GM18519 (cell line): ENCODE data around the gene PRSS53.

Experiments
- ATAC-seq: cut with Tn5 transposase; IDR thresholded peaks from one replicate; pipeline ENCODE4 v1.9.1; 2021; ENCODE audit warnings: mild to moderate bottlenecking, moderate library complexity; ENCODE audit not compliant: unreplicated experiment, low FRiP score

The PRSS53 gene

DNA sequence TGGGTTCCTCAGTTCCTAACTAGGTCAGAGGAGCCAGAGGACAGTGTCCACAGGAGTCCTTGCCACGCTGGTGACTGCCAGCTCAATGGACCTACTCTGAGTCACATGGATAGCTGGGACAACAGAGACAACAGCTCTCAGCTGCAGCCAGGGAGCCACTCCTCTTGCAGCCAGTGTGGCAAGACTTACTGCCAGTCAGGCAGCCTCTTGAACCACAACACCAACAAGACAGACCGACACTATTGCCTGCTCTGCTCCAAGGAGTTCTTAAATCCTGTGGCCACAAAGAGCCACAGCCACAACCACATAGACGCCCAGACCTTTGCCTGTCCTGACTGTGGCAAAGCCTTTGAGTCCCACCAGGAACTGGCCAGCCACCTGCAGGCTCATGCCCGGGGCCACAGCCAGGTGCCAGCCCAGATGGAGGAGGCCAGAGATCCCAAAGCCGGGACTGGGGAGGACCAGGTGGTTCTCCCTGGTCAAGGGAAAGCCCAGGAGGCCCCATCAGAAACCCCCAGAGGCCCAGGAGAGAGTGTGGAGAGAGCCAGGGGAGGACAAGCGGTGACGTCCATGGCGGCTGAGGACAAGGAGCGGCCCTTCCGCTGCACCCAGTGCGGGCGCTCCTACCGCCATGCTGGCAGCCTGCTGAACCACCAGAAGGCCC lies 7.9 kb downstream of the PRSS53 start:
- ATAC-seq = no peak

DNA sequence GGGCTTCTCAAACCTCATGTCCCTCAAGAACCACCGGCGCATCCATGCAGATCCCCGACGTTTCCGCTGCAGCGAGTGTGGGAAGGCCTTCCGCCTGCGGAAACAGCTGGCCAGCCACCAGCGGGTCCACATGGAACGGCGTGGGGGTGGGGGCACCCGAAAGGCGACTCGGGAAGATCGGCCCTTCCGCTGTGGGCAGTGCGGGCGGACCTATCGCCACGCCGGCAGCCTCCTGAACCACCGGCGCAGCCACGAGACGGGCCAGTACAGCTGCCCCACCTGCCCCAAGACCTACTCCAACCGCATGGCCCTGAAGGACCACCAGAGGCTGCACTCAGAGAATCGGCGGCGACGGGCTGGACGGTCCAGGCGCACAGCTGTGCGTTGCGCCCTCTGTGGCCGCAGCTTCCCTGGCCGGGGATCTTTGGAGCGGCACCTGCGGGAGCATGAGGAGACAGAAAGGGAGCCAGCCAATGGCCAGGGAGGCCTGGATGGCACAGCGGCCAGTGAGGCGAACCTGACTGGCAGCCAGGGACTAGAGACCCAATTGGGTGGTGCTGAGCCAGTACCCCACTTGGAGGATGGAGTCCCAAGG lies 8.6 kb downstream of the PRSS53 start:
- ATAC-seq = no peak

DNA sequence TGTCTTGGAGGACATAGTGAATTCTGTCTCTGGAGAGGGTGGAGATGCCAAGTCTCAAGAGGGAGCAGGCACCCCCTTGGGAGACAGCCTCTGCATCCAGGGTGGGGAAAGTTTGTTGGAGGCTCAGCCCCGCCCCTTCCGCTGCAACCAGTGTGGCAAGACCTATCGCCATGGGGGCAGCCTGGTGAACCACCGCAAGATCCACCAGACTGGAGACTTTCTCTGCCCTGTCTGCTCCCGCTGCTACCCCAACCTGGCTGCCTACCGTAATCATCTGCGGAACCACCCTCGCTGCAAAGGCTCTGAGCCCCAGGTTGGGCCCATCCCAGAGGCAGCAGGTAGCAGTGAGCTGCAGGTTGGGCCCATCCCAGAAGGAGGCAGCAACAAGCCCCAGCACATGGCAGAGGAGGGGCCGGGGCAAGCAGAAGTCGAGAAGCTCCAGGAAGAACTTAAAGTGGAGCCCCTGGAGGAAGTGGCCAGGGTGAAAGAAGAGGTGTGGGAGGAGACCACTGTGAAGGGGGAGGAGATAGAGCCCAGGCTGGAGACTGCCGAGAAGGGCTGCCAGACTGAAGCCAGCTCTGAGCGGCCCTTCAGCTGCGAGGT lies 9.3 kb downstream of the PRSS53 start:
- ATAC-seq = no peak

DNA sequence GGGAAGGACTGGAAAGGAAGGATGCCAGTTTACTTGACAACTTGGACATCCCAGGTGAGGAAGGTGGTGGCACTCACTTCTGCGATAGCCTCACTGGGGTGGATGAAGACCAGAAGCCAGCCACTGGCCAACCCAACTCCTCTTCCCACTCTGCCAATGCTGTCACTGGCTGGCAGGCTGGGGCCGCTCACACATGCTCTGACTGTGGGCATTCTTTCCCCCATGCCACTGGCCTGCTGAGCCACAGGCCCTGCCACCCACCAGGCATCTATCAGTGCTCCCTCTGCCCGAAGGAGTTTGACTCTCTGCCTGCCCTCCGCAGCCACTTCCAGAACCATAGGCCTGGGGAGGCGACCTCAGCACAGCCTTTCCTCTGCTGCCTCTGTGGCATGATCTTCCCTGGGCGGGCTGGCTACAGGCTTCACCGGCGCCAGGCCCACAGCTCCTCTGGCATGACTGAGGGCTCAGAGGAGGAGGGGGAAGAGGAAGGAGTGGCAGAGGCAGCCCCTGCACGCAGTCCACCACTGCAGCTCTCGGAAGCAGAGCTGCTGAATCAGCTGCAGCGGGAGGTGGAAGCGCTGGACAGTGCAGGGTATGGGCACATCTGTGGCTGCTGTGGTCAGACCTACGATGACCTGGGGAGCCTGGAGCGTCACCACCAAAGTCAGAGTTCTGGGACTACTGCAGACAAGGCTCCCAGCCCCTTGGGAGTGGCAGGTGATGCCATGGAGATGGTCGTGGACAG lies 10.0 kb downstream of the PRSS53 start:
- ATAC-seq = no peak

DNA sequence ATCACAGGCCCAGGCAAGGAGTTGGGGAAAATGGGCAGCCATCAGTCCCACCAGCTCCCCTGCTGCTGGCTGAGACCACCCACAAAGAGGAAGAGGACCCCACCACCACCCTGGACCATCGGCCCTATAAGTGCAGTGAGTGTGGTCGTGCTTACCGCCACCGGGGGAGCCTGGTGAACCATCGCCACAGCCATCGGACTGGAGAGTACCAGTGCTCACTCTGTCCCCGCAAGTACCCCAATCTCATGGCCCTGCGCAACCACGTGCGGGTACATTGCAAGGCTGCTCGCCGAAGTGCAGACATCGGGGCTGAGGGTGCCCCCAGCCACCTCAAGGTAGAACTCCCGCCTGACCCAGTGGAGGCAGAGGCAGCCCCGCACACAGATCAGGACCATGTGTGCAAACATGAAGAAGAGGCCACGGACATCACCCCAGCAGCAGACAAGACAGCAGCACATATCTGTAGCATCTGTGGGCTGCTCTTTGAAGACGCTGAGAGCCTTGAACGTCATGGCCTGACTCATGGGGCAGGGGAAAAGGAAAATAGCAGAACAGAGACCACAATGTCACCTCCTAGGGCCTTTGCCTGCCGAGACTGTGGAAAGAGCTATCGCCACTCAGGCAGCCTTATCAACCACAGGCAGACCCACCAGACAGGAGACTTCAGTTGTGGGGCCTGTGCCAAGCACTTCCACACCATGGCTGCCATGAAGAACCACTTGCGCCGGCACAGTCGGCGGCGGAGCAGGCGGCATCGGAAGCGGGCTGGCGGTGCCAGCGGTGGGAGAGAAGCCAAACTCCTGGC lies 10.9 kb downstream of the PRSS53 start:
- no peak for ATAC-seq

DNA sequence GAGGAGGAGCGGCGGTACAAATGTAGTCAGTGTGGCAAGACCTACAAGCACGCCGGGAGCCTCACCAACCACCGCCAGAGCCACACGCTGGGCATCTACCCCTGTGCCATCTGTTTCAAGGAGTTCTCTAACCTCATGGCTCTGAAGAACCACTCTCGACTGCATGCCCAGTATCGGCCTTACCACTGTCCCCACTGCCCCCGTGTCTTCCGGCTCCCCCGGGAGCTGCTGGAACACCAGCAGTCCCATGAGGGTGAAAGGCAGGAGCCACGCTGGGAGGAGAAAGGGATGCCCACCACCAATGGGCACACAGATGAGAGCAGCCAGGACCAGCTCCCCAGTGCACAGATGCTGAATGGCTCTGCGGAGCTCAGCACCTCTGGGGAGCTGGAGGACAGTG lies 11.7 kb downstream of the PRSS53 start:
- no peak for ATAC-seq

DNA sequence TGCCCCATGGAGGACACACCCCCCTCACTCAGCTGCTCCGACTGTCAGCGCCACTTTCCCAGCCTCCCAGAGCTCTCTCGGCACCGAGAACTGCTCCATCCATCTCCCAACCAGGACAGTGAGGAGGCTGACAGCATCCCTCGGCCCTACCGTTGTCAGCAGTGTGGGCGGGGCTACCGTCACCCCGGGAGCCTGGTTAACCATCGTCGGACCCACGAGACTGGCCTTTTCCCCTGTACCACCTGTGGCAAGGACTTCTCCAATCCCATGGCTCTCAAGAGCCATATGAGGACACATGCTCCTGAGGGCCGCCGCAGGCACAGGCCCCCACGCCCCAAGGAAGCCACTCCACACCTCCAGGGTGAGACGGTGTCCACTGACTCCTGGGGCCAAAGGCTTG lies 12.4 kb downstream of the PRSS53 start:
- no peak for ATAC-seq

DNA sequence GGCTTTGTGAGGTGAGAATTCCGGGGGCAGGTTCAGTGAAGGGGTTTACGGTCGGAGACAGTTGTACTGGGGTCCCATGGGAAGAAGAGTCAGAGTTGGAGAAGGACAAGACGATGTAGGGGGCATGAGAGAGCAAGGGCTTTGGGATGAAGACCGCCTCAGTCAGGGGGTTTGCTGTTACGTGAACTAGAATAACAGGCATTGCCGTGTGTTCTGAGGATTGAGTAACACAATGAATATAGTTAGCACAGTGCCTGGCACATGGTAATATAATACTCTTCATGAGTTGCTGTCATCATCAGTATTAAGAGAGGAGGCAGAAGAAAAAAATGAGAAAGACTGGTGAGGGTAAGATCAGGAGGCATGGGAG lies 13.9 kb downstream of the PRSS53 start:
- ATAC-seq = no peak

DNA sequence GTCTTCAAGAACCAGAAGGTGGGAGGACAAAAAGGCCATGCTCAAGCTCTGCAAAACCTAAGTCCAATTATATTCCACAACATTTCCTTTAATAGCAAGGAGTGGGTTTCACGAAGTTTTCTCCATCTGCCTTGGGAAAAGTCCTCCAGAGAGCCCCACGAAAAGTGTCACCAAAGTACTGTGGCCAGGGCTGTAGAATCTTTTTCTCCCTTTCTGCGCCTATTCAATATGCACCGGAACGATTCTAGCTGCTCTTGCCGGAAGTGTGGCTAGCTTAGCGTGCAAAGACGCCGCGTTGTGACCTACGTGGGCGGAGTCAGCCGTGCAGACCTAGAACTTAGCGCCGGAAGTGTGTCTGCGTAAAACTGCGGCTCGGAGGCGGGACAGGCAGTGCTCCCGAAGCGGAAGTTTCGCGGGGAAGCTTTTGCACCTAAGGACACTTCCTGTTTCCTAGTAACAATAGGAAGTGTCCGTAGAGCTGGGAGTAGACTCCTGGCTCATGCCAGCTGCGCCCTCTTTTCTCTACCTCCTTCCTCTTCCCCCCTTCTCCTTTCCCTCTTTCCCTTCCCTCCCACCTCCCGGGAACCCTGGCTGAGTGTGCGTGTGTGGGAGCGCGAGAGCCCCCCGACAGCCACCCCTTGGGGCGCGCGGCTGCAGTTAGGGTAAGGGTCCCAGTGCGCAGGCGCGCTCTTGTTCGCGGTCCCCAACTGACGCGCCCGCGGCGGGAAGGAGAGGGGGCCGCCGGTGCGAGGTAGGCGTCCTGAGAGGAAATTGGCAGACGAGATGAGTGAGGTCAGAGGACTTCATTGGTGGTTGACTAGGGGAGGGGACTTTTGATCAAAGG lies 14.6 kb downstream of the PRSS53 start, which contains the start of the genes ZNF646 and ZNF668:
ZNF646 (plus strand) TSS at position 453 of the 844 bp plus-strand sequence. CDS start 1,903 bp downstream, outside the sequence.
ZNF668 (minus strand) TSS at position 271 of the 844 bp plus-strand sequence. CDS start 9,781 bp downstream, outside the sequence.
- peak; percentile 46 for ATAC-seq

DNA sequence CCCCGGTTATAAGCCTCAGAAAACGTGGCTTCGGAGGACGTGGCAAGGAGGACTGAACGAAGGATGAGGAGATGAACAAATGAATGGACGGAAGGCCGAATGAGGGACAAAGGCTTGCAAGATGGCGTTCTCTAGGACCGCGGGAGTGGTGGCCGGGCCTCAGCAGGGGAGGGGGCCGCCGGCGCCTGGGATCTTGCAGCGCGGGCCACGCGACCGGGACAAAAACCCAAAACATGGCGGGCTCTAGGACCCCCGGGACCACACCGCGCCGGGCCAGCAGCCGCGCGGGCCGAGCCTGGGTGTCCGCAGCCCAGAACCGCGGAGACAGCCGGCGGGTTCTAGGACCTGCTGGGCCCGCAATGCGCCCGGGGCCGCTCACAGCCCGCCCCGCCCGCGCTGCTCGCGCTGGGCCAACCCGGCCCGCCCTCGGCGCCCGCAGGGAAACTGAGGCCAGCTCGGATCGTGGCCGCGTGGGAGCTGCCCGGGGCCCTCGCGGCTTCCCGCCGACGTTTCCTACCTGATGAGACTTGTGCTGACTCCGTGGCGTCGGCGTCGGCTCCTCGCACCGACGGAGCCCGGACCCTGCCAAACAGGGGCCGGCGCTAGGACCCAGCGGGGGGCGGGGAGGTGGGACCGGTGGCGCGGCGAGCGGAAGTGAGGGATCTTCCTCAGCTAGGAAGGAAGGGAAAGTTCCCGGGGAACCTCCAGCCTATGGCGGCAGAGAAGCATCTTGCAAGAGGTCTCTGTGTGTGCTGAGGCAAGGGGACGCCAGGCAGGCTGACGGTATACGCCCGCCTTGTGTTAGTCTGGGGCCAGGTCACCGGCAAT lies 15.4 kb downstream of the PRSS53 start:
- ATAC-seq = peak; percentile 36

DNA sequence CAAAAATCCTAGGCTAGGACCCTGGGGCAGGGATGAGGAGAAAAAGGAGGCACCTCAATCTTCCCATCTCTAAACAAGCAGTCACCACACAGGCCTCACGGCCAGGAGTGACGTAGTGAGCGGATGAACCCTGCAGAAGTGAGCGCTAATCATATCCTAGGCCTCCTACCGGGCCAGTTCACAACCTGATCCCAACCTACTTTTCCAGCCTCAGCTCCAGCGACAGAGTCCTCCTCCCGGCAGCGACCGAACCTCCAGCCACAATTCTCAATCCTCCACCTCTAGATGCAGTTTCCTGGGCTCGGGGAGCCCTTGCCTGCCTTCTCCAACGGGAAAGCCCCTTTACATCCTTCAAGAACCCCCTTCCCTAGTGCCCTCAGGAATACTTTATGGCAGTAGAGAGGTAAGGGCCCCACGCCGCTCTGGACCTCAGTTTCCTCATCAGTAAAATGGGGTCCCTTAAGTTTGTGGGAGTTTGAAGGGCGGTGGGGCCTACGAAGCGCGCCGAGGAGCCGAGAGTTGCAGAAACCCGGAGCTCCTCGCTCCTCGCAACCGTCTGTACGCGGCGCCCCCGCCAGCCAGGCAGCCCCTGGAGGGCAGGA lies 16.1 kb downstream of the PRSS53 start:
- no peak for ATAC-seq

DNA sequence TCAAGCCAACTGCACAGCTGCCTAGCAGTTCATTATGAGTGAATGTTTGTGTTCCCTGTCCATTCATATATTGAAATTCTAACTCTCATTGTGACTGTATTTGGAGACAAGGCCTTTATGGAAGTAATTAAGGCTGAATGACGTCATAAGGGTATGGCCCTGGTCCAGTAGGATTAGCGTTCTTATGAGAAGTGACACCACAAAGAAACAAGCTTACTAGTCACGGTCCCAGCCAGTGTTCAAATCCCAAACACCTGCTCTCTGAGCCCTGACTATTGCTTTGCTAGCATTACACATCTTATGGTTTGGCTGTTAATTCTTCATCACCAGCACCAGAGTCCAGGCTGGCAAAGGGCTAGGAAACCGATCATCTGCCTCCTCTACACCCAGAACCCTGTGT lies 16.9 kb downstream of the PRSS53 start:
- no peak for ATAC-seq

DNA sequence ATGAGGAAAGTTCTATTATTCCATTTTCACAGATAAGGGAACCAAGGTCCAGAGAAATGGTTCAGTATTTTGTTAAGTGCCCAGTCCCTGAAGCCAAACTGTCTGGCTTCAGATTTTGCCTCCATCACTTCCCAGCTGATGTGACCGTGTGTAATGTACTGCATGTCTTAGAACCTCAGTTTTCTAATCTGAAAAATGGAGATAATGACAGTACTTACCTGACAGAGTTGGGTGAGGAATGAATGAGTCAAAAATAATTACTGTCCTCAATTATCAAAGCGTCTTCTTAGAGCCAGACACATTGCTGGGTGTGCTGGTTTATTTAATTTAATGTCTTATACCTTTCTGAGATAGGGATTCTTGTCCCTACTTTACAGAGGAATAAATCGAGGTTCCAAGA lies 21.4 kb downstream of the PRSS53 start:
- no peak for ATAC-seq

DNA sequence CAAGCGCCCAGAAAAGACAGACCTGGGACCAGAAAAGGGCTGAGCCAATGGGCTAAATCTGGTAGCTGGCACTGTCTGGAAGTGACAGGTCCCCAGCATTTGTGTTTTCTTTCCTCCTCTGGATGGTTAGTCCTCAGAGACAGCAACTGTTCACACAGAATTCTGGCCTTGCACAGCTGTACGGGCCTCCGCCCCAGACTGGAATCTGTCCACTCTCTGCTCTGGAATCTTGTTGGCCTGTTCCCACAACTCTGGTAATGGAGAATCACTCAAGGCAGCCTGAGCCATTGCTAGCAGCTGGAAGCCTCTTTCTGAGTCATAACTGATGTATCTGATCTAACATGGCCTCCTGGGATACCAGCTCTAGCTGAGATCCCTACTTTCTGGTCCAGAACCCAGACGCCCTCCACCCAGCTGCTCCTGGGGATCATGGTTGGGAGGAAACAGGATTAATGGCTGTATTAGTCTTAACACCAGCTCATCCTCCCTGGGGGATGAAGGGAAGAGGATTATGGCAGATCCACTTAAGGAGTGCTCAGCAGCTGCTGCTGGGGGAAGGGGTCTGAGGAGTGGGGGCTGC lies 23.8 kb downstream of the PRSS53 start:
- no peak for ATAC-seq

DNA sequence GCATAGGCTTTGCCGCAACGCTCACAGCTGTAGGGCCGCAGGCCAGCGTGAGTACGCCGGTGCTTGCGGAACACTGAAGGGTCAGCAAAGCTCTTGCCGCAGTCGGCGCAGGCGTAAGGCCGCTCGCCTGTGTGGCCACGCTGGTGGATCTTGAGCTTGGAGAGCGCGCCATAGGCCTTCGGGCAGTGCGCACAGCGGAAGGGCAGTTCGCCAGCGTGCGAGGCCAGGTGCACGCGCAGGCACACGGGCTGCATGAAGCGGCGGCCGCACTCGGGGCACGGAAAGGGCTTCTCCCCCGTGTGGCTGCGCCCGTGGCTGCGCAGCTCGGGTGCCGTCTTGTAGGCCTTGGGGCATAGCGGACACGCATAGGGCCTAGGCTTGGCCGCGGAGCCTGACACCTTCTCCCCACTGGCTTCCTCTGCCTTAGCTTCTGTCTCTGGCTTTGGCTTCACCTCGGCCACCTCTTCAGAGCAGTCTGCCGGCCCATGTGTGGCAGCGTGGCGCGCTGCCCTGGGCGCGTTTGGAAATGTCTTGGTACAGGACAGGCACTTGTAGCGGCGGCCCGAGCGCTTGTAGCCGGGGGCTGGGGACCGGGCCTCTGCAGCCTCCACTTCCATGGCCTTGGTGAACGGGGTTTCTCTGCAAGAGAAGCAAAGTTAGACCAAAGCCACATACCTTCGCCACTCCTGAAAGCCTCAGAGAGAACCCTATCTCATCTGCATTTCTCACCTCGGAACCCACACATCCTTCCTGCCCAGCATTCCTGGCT lies 24.7 kb downstream of the PRSS53 start:
- no peak for ATAC-seq

DNA sequence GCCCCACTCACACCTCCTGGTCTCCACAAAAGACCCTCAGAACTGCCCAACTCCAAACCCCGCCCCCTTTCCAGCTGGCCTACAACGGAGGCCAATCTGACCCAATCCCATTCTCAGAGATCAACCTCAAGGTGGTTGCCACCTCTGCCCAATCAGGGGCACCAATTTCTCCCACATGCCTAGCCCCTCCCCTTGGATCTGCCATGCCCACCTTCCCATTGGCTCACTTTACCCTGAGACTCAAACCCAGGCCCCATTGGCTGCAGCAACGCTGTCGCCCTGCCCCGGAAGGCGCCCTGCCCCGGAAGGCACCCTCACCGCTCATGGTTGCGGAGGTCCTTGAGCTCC lies 25.3 kb downstream of the PRSS53 start:
- no peak for ATAC-seq

DNA sequence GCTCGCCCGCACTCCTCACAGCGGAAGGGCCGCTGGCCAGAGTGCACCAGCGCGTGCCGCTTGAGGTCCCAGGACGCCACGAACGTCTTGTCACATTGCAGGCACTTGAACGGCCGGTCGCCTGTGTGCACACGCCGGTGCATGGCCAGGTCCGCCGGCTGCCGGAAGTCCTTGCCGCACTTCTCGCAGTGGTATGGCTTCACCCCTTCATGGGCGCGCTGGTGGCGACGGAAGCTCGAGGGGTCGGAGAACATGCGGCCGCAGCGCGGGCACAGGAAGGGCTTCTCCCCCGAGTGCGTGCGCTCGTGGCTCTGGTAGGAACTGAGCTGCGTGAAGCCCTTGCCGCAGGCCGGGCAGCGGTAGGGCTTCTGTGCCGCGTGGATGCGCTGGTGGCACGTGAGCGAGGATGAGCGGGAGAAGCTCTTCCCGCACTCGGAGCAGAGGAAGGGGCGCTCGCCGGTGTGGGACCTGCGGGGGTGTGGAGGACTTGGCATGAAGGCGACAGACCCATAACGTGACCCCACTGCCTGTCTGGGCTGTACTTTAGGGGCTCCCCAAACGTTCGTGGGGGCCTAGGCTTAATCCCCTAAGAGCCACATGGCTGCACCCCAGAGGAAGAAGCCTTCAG lies 26.8 kb downstream of the PRSS53 start:
- ATAC-seq = no peak
